Stimulated activated CD4-positive, alpha-beta T cell treated with anti-CD3 and anti-CD28 coated beads, Interleukin-2, amount 100 ng/mL, for 4 hours (primary cell): ENCODE data around the gene ARHGAP4.

ENCODE experiments used
- DNase-seq: peaks from one replicate; pipeline ENCODE4 v3.0.0-alpha.2; 2020; ENCODE audit warnings: low read depth

The ARHGAP4 gene

GRCh38 chrX:153925739-153926551, at the start of gene ARHGAP4:
Gene ARHGAP4, minus strand, starts transcription at chrX:153926264. Its CDS starts 62 bp downstream, at chrX:153926202.
- DNase-seq, result peak; percentile 19

DNA sequence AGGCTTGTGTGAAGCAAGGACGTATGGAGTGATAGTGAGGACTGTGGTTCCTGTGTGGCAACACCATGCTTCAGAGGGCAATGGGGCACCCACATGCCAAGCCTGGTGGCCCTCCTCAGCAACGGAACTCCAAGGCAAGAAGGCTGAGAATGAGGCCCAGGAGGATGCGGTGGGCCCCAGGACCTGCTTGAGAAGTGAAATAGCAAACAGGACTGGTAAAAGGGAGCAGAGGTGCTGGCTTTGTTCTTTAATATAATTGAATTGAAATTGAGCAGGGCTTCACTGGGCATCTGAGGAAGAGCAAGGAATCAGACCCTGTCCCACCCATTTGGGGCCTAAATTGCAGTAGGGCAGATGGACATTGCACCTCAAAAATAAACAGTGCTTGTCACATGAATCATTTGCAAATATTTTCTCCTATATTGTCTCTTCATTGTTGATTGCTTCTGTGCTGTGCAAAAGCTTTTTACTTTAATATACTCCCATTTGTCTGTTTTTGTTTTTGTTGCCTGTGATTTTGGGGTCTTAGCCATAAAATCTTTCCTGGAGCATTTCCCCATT, 48.7 kb upstream of the ARHGAP4 start:
- DNase-seq, result no peak

- DNase-seq, result no peak
Measured at GRCh38 chrX:153974003-153974725, 48.1 kb upstream of the ARHGAP4 start.

DNA sequence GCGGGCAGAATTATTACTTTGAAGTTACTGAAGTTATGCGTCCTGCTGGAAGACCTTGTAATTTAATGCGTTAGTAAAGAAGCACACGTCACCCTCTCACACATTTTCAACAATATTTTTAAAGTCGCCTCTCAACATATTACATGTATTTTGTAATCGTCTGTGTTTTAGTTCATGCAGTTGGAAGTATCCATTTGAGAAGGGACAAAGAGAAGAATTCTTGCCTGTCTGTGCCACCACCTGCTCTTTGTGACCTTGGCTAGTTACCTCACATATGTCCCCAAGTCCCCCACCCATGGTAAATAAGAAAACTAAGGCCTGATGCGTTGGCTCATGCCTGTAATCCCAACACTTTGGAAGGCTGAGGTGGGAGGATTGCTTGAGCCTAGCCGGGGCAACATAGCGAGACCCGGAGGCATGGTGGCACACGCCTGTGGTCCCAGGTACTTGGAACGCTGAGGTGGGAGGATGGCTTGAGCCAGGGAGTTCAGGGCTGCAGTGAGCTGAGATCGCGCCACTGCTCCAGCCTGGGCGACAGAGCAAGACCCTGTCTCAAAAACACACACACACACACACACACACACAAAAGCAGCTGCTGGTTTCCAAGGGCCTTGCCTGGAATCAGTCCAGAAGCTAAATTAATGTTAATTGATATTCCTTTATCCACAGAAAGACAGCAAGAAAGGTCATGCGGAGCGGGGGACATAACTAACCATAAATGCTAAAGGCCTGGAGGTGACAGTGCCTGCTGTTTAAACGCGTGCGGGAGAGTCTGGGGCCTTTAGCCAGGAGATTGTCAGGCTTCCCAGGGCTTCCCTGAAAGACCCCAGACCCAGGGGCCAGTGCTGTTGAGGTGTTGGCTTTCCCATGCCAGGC, 47.3 kb upstream of the ARHGAP4 start:
- no peak for DNase-seq

- peak; percentile 77 for DNase-seq
Measured at GRCh38 chrX:153972368-153973126, 46.5 kb upstream of the ARHGAP4 start, which contains the start of gene TMEM187. Gene TMEM187, plus strand, starts transcription at chrX:153972754. Its CDS starts 9,309 bp downstream, at chrX:153982063.

- DNase-seq, result peak; percentile 84
Measured at GRCh38 chrX:153971450-153972367, 45.6 kb upstream of the ARHGAP4 start, which contains the start of gene HCFC1. Gene HCFC1, minus strand, starts transcription at chrX:153971818. Its CDS starts 978 bp downstream, at chrX:153970840.

DNA sequence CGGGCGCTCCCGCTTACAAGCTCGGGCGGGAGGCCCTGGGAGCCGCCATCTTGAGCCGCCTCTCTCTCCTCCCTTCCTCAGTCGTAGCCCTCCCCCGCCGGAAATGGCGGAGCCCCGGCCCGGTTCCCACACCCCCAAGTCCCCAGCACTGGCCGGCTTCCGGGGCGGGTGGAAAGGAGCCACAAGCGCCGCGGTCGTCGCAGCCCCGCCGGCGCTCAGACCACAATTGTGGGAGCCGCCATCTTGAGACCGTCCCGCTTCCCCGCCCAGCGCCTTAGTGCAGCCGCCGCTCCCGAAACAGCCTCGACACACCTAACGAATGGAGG, 45.0 kb upstream of the ARHGAP4 start:
- DNase-seq, result peak; percentile 78

GRCh38 chrX:153970357-153971123, 44.5 kb upstream of the ARHGAP4 start:
- DNase-seq, result no peak

DNA sequence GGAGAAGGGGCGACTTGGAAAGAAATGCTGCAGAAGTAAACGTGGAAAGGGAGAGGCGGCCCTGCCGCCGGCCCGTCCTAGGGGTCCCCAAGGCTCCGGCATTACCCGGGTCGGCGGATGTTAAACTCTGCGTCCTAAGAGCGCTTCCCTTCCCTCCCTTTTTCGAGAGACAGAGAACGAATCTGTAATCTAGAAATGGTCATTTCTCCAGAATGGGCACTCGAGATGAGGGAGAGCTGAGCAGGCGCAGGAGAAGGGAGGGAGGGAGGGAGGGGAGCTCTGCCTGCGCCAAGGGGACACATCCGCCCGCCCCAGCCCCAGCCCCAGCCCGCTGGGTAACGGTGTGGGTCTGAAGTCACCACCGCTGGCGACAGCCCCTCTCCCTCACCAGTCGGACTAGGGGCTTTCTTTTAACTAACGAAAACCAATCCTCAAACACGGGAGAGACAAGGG, 43.9 kb upstream of the ARHGAP4 start:
- DNase-seq, result no peak

DNA sequence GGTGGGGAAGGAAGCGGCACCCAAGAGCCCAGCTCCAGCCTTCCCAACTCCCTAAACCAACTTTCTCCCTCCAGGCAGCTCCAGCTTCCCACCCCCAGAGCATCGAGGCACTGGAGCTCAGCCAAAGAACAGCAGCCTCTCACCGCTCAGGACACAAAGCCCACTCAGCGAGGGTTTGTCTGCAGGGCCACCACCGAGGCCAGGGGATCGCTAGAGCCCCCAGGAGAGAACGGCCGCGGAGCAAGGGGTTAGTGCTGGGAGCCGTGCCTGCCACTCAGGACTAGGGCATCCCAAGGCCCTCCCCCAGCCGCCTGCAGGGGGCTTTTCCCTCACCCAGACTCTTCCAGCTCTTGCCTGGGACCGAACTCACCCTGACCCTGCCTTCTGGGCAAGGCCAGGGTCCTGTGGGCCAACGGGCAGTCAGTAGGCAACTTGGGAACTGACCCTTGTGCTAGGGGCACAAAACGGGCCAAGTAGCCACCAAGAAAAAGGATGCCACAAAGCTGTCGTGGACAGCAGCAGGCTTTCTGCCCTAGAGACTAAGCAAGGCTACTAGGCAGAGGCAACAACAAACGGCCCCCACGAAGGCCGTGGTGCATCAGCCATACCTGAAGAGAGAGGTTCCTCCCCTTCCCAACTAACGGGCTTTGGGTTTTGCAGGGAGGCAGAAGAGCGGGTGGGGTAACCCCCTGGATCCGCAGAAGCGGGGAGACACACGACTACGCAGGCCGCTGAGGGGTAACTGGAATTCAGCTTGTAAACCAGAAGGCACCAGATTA, 43.2 kb upstream of the ARHGAP4 start:
- no peak for DNase-seq

DNA sequence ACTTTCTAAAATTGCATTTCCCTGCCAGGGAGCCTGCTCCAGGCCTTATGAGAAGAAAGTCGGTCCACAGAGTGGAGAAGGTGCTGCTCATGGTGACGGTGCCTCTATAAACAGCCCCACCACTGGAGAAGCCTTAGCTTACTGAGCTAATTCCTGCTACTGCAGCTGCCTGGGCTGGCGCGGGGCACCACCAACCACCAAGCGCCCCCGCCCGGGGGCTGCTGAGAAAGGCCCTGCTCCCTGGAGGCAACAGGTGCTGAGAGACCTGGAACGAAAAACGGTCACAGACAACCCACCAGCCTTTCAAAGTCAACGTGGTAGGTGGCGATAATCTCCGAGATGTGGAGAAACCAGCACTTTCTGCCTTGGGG, 42.7 kb upstream of the ARHGAP4 start:
- DNase-seq, result no peak

GRCh38 chrX:153968255-153968654, 42.2 kb upstream of the ARHGAP4 start:
- DNase-seq, result no peak

DNA sequence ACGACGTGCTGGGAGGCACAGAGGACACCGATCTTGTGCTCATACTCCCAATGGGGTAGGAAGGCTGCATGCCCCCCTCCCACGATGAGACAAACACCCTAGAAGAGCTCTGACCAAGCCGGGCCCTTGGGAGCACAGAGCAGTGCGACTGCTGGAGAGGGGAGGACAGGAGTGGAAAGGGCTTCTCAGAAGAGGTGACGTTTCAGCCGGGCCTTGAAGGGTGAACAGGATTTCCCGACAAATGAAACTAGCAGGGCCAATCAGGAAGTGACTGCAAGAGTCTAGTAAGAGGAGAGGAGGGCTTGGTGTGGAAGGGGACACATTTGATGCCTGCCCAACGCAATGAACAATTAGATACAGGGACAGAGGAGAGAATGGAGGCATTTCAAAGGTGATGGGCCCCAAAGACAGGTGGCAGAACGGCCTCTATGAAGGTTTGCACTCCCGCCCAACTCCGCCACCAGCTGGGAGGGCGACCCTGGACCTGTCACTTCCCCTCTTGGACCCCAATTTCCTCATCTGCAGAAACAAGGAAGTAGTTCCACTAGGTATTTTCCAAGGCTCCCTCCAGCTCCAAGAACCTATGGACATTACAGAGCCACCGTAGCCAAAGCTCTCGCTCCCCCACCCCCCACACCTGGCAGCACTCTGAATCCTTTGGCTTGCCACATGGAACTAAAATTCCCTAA, 41.6 kb upstream of the ARHGAP4 start:
- no peak for DNase-seq

- DNase-seq, result peak; percentile 63
Measured at GRCh38 chrX:153966841-153967535, 40.9 kb upstream of the ARHGAP4 start.

DNA sequence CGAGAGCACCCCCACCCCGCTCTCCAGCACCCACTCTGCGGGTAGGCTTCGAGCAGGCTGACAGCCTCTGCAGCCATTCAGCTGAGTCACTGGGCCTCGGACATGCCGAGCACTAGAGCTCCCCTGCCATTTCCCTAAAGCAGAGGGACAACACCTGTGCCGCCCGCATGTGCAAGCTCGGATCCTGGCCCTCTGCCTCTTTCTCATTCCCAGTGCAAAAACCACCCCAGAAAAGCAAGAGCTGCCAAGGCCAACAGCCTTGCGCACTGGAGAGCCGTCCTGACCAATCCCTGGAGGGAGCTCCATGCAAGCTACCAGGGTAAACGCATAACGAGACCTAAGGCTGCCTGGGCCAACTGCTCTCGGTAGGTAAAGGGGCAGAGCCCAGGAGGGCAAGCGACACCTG, 40.2 kb upstream of the ARHGAP4 start:
- no peak for DNase-seq

DNA sequence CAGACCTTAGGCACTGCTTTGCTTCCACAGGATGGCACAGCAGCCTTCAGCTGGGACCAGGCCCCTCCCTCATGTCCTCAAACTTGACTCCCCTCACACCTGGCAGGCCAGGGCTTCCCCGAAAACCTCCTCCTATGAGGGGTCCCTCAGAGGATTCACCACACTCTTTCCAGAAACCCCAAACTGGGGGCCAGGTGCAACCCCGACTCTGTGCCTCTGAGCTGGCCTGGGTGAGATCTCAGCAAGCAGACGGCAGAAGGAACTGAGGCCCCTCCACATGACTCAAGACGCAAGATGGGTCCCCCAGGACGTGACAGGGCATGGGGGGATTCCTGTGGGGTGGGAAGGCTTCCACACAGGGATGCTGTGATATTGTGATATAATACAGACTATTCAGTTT, 39.3 kb upstream of the ARHGAP4 start:
- DNase-seq, result no peak

DNA sequence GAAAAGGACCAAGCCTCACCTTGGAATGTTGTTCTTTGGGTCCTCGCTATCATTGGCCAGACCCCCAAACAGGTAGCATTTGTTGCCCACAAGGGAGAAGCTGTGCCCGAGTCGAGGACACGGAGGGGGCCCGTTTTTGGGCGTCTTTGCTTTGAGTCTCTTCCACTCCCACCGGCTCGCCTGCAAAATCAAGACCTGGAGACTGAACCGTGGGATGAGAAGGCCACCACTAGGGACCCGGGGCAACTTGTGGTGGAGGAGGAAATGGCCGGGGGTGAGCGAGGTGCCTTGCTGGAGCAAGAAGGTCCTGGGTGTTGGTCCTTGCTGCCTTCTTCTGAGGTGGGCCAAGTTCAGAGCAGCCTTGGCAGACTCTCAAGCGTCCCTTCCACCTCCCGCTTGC, 38.0 kb upstream of the ARHGAP4 start:
- no peak for DNase-seq
